Brain pericyte (primary cell): ENCODE results near the gene PTER.

Experiments used
- DNase-seq: peaks from one replicate; pipeline ENCODE4 v3.0.0-alpha.2; 2012; ENCODE audit warnings: low read depth, low spot score

The PTER gene

GRCh38 chr10:16536155-16536554, 99.3 kb downstream of the PTER start:
- no peak for DNase-seq

GRCh38 chr10:16544099-16544498, 107.3 kb downstream of the PTER start:
- DNase-seq = no peak

GRCh38 chr10:16544591-16544990, 107.8 kb downstream of the PTER start:
- DNase-seq = no peak

- no peak for DNase-seq
These were observed 108.4 kb downstream of the PTER start for GRCh38 chr10:16545116-16545736.

GRCh38 chr10:16547973-16548372, 111.2 kb downstream of the PTER start:
- no peak for DNase-seq

- DNase-seq = no peak
These were observed 122.5 kb downstream of the PTER start for GRCh38 chr10:16559236-16559773.

- DNase-seq = no peak
These were observed 126.1 kb downstream of the PTER start for GRCh38 chr10:16562891-16563290.
